KMS-11 (cell line): ENCODE measurements around the gene SNX30.

Experiments
- H2AFZ ChIP-seq: fragments of 200-600 bp; sonication (generic); 2 replicates; pipeline ENCODE4 v1.6.1; 2016; ENCODE audit warnings: antibody characterized with exemption, mixed run types, low read depth
- H3K27ac ChIP-seq: fragments of 200-600 bp; sonication (generic); 2 replicates; pipeline ENCODE4 v1.6.1; 2016; ENCODE audit warnings: mild to moderate bottlenecking, mixed run types
- H3K27me3 ChIP-seq: fragments of 200-600 bp; sonication (generic); 2 replicates; pipeline ENCODE4 v1.6.1; 2017; ENCODE audit warnings: mild to moderate bottlenecking, low read depth, mixed run types, moderate library complexity; ENCODE audit not compliant: insufficient read depth
- H3K36me3 ChIP-seq: fragments of 200-600 bp; sonication (generic); 2 replicates; pipeline ENCODE4 v1.6.1; 2017; ENCODE audit warnings: mild to moderate bottlenecking, mixed run types; ENCODE audit not compliant: insufficient read depth
- H3K4me1 ChIP-seq: fragments of 200-600 bp; sonication (generic); 2 replicates; pipeline ENCODE4 v1.6.1; 2016; ENCODE audit warnings: mild to moderate bottlenecking, low read depth, mixed run types; ENCODE audit not compliant: poor library complexity, severe bottlenecking
- H3K4me2 ChIP-seq: fragments of 200-600 bp; sonication (generic); 2 replicates; pipeline ENCODE4 v1.7.0; 2016; ENCODE audit warnings: mild to moderate bottlenecking, mixed run types
- H3K4me3 ChIP-seq: fragments of 200-600 bp; sonication (generic); IDR thresholded peaks from 2 replicates; pipeline ENCODE4 v1.6.1; 2017; ENCODE audit warnings: low read depth, low read length, mixed read lengths; ENCODE audit not compliant: insufficient read depth
- H3K79me2 ChIP-seq: fragments of 200-600 bp; sonication (generic); 2 replicates; pipeline ENCODE4 v1.6.1; 2016; ENCODE audit warnings: low read depth, mixed run types; ENCODE audit not compliant: insufficient read depth
- H3K9ac ChIP-seq: fragments of 200-600 bp; sonication (generic); 2 replicates; pipeline ENCODE4 v1.6.1; 2016; ENCODE audit warnings: mild to moderate bottlenecking, mixed run types
- H4K20me1 ChIP-seq: fragments of 200-600 bp; sonication (generic); 2 replicates; pipeline ENCODE4 v1.6.1; 2016; ENCODE audit warnings: mild to moderate bottlenecking, mixed run types; ENCODE audit not compliant: insufficient read depth
- CTCF ChIP-seq: fragments of 200-600 bp; sonication (generic); conservative IDR thresholded peaks from 2 replicates; pipeline ENCODE4 v1.6.1; 2017; ENCODE audit warnings: low read depth, mild to moderate bottlenecking, antibody characterized with exemption, low read length, moderate library complexity, mixed read lengths

Gene SNX30

GRCh38 chr9:112747094-112747493, 3.5 kb upstream of the SNX30 start:
- no peak for TF ChIP-seq CTCF
- Histone ChIP-seq H3K4me1 (peaks cover 17% of the 10 kb centered on the region), H4K20me1 (no peaks in the 10 kb centered on the region), H3K4me2 (no peak overlapping the region), H3K27me3 (no peaks in the 10 kb centered on the region), H3K27ac (no peak overlapping the region), H3K36me3 (no peaks in the 10 kb centered on the region), H3K9ac (no peak overlapping the region), H3K4me3 (no peak overlapping the region), H3K79me2 (no peaks in the 10 kb centered on the region), H2AFZ (no peak overlapping the region)

GRCh38 chr9:112750764-112751055, 150 bp downstream of the SNX30 start:
- H3K79me2 ChIP-seq: no peaks in the 10 kb centered on the region
- H3K4me1 ChIP-seq: peaks cover 23% of the 10 kb centered on the region
- H4K20me1 ChIP-seq: no peaks in the 10 kb centered on the region
- peak overlapping the region; percentile 68; the same call in 1 of the 2 replicates for H3K4me2 ChIP-seq
- no peak for TF ChIP-seq CTCF
- no peaks in the 10 kb centered on the region for H3K27me3 ChIP-seq
- H3K4me3 ChIP-seq: no peak overlapping the region
- H3K9ac ChIP-seq: peak overlapping the region; percentile 52; the same call in 1 of the 2 replicates
- no peaks in the 10 kb centered on the region for H3K36me3 ChIP-seq
- no peak overlapping the region for H3K27ac ChIP-seq
- peak overlapping the region; percentile 94 for H2AFZ ChIP-seq

GRCh38 chr9:112751056-112751795, 666 bp downstream of the SNX30 start:
- no peak for TF ChIP-seq CTCF
- H4K20me1 ChIP-seq: no peaks in the 10 kb centered on the region
- no peaks in the 10 kb centered on the region for H3K27me3 ChIP-seq
- peak overlapping the region; percentile 52 for H3K9ac ChIP-seq
- peaks cover 23% of the 10 kb centered on the region for H3K4me1 ChIP-seq
- H3K36me3 ChIP-seq: no peaks in the 10 kb centered on the region
- H3K4me3 ChIP-seq: no peak overlapping the region
- no peaks in the 10 kb centered on the region for H3K79me2 ChIP-seq
- peak overlapping the region; percentile 94 for H2AFZ ChIP-seq
- peak overlapping the region; percentile 68 for H3K4me2 ChIP-seq
- H3K27ac ChIP-seq: no peak overlapping the region

- TF ChIP-seq CTCF: no peak
- Histone ChIP-seq H3K27me3 (no peaks in the 10 kb centered on the region), H3K4me3 (no peak overlapping the region), H4K20me1 (no peaks in the 10 kb centered on the region), H2AFZ (no peak overlapping the region), H3K36me3 (no peaks in the 10 kb centered on the region), H3K27ac (no peak overlapping the region), H3K79me2 (no peaks in the 10 kb centered on the region), H3K9ac (no peak overlapping the region), H3K4me1 (peaks cover 23% of the 10 kb centered on the region), H3K4me2 (peak overlapping the region; percentile 68)
Measured at GRCh38 chr9:112752334-112753125, 2.0 kb downstream of the SNX30 start.
